HTERT RPE-1 (cell line): ENCODE results near the gene AGBL1.

ENCODE experiments used
- in situ Hi-C: fragments of 300-500 bp; cut with MboI; formaldehyde crosslinking; loops from 4 replicates; pipeline ENCODE4 v1.14.3; 2020; ENCODE audit warnings: low sequenced_read_pairs

AGBL1 gene

DNA sequence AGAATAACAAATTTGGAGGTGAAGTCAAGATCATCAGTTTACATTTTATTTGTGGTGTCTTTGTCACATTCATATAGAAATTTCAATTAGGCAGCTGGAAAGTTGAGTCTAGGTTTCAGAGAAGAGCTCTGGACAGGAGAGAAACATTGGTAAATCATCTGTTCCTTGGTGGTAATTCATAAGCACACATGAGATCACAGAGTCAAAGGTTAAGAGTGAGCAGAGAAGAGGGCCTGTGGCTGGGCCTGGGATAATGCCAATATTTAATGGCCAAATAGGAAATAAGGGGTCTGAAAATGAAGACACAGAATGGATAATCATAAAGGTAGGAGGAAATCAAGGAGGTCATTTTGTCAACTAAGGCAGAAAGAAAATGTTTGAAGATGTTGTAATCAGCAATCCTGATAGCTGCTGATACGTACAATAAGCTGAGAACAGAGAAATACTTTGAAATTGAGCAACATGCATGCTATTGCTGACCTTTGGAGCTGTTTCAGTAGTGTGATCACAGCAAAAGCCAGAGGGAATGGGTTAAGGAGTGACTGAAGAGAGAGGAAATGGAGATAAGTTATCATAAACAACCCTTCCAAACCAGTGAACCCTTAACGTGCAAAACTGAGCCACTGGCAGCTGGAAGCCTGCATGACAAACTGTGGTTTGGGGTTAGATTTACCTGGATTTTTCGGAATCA, 692.8 kb downstream of the AGBL1 start:
- in situ Hi-C loops: no loop called here

DNA sequence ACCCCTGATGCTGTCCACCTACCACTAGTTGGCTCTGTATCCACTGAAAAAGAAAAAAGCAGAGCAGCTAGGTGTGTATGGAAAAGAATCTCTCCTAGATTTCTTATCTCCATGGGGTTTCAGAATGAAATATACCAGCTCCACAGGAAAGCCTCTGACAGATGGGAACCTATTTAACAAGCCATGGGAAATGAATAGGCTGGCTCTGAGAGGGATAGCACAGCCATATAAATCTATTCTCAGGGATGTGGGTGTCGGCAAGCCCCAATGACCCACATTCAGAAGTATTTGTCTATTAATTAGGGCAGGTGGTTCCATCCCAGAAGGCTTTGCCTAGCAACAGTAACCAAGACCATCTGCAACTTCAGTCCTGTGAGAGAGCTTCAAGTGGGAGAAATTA, 694.1 kb downstream of the AGBL1 start:
- in situ Hi-C loops: no loop called here

DNA sequence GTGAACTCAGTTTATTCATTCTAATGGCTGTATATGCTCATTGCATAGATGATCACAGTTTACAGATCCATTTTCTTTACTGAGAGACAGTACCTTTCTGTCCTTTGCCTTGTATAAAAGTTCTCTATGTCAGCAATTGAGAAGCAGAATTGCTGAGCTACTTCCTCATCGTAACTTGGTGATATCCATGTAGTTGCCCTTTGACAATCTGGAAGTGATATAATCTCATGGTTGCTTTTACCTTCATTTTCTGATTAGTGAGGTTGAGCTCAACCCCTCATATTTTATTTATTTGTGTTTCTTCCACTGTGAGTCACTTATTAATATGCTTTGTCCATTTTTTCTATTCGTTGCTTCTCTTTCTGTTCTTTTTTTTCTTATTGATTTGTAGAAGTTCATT, 696.5 kb downstream of the AGBL1 start:
- in situ Hi-C loops: no loop called here

DNA sequence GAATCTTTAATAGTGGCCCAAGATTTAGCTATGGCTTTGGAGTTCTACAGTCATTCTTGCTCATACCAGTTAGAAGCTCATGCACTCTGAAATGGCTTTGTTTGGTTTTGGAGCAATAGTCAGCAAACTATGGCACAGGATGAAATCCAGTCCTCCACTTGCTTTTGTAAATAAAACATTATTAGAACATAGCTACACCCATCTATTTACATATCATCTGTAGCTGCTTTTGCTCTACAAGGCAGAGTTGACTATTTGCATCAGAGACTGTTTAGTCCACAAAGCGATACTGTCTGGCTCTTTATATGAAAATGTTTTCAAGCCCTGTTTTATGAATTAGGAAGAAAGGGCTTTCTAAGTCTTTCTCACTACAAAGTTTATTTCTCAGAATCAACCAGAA, 716.9 kb downstream of the AGBL1 start:
- in situ Hi-C loops: no loop called here

DNA sequence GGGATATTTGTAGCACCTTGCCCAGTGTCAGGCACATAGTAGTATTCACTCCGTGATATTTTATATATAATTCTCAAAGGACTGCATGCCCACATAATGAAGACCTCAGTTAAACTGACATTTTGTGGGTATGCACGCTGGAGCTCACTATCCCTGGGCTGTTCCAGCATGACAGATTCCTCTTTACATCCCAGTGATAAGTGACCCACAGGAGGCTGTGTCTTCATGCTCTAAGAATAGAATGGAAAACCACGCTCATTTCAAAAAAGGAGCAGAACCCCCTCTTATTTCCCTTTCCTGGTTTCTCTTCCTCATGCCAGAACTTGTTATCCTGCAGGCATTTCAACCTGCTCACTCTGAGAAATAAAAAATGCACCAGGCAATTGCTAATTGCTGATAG, 717.5 kb downstream of the AGBL1 start:
- in situ Hi-C loops: no loop called here

DNA sequence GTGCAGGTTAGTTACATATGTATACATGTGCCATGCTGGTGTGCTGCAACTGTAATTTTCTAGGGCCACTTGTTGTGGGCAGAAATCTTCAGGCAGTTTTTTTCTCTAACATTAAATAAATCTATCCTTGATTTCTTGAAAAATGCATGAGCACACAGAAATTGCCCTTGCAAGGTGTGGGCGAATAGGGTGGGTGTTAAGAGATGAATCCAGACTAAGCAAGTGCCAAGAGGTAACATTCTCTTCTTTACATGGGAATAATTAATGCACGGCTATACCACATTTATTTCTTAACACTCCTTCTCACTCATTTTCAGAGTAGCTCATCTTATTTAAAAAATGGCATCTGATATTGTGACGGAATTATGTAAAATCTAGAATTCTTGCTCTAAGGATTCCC, 719.6 kb downstream of the AGBL1 start:
- in situ Hi-C loops: no loop called here

DNA sequence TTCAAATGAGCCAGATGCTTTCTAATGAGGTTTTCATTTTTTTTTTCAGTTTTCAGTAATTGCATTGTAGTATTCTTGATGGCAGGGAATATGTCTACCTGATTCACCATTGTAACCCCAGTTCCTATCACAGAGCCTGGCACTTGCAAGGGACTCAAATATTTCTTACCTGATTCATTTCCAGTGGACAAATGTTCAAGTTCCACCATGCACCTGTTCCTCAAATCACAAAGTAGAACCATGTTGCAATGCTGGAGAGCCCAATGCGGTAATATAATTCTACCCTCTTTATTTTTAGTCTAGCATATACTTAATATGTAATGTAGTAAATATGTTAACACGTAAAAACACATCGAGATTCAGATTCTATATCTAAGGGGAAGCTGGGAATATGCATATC, 722.6 kb downstream of the AGBL1 start:
- in situ Hi-C loops: no loop called here

DNA sequence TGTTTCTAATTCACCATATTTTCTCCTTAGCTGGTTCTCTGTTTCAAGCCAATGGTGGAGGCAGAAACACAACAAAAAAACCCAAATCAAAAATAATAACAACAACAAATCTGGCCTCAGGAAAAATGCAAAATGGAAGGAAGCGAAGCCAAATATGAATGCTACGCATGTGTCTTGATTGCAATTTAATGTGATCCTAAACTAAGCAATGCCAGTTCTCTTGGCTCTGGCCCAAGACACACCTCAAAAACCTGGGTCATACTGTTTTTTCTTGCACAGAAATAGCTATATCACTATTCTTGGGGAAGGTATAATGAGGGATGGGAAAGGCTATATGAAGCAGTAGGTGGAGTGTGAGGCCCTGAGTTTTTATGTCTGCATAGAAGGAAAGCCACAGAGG, 724.7 kb downstream of the AGBL1 start:
- in situ Hi-C loops: no loop called here

DNA sequence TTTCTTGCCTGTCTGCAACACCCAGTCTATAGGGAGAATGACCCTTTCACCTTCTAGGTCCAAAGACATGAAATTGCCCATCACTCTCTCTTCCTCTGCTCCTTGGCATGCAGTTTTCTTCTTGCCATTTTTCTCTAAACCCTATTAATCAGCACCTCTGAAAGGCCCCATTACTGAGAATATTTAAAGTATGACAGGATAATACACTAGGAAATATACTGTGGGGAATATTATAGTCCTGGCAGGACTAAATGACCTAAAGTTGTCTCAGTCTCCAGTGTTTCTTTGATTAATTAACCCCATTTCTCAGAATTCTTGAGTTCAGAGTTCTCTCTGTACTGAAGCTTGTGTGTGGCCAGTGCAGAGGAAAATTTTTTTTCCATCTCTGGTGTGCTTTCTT, 730.7 kb downstream of the AGBL1 start:
- in situ Hi-C loops: no loop called here

DNA sequence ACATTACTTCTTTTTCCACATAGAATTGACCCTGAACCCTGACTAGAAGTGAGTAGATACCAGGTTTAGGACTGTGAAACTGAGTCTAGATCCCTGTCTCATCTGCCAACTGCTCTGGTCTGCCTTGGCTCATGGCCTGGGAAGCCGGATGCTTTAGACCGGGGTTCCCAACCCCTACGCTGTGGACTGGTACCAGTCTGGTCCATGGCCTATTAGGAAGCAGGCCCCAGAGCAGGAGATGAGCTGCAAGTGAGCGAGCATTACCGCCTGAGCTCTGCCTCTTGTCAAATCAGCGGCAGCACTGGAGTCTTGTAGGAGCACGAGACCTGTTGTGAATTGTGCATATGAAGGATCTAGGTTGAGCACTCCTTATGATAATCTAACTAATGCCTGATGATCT, 734.2 kb downstream of the AGBL1 start:
- in situ Hi-C loops: no loop called here

DNA sequence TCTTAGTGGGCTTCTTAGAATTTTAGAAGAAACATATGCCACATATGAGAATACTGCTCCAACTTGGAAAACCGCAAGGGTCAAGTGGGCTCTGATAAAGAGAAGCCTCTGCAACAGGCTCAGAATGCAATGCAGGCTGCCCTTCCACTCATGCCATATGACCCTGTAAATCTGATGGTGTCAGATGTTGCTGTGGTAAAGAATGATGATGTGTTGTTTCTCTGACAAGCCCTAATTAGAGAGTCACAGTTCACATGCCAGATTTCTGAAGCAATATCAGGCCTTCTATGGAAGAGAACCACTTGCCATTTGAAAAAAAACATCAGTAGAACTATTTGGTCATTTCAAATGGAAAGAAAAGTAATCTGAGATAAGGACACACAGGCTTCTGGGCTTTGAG, 749.6 kb downstream of the AGBL1 start:
- in situ Hi-C loops: no loop called here

DNA sequence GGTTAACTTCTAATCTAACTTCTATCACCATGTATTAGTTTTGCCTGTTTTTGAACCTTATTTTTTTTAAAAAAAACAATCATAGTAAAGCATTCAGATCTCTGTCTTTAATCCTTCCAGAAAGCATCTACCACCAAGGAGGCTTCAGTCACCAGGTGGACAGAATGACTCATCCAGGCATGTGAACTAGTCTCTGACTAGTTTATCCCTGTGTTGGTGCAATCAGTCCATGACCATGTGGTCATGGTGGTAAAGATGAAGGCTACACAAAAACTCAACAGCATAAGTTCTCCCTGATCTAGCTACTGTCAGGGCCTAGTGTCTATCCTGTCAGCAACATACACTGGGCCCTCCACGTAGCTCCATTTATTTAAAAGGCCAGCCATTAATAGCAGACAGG, 750.6 kb downstream of the AGBL1 start:
- in situ Hi-C loops: no loop called here

DNA sequence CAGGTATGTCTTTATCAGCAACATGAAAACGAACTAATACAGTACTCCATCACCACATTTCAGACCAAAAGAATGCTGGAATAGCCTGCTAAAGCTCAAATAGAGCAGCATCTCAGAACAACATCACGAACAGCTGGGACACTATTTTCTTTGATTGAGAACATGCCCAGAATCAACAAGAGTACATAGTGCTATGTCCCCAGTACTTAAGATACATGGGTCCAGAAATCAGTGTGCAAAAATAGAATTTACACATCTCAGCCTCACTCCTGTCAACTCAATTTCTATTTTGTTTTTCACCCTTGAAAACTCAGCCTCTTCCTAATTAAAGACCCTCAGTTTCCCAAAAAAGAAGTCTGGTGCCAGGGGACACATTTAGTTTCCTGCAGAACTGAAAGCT, 753.9 kb downstream of the AGBL1 start:
- in situ Hi-C loops: no loop called here

DNA sequence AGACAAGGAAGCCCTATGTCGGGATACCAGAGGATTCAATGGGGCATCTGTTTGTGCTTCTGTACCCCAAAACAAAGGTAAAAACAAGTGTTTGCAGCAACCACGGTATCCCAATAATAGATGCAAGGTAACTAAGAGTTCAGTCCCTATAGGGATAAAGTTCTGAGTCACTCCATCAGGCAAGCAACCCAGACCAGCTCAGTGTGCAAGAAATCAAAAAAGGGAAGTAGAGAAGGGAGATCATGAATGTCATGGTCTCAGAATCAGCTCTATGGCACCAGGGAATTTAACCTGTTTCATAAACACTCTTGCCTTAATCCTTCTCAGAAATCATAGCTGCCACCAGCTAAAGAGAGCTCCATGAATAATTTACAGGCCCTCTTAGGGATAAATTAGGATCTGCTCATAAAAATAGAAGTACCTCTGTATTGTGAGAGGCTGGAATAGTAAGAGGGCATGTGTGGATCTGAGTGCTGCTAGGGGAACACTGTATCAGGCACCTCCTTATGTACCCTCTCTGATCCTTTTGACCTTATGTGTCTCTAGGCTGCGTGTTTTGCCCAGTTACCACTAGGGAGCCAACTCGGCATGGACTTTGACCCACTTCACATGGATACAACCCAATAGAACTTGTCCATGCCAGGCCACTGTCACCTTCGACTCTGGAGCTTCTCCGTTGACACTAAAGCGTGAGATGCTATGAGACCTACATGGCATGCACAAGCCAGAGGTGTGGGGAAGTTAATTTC, 754.6 kb downstream of the AGBL1 start:
- in situ Hi-C loops: no loop called here

DNA sequence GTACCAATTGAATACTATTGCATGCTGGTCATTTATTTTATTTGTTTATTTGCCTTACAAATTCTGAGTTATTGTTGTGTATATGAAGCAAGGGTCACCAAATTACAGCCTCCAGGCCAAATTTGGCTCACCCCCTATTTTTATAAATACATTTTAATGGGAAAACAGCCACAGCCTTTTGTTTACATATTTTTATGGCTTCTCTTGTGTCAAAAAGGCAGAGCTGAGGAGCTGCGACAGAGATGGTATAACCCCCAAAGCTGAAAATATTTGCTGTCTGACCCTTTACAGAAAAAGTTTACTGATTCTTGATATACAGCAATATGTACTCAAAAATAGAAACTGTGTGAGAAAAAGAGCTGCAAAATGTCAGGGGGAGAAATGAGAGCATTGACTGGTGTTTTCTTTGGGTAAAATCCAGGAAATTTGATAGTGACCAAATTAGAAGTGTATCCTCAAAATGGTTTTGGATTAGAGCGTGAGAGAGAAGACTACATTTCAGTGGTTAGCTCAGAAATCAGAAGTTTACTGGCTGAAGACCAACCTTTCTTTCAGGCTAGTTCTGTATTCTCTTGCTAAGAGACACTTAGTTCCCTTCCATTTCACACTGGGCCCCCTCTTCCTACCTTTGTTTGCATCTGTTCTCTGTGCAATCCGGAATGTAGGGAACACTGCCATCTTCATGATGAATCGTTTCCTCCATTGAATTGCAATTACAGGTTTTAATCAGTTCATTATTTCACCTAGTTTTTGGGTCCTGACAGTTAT, 757.8 kb downstream of the AGBL1 start:
- in situ Hi-C loops: no loop called here

DNA sequence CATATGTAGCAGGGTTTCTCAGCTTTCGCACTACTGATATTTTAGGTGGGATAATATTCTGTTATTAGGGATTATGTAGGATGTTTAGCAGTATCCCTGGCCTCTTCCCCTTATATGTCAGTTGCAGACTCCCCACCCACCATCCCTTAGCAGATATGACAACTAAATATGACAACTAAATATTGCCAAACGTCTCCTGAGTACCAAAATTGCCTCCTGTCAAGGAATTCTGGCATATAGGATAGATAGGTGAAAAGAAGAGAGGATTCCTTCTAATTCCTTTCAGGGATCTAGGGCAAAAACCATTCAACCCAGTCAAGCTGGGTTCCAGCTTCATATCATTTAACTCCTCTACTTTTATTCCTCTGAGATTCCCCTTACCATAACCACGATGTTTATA, 759.8 kb downstream of the AGBL1 start:
- in situ Hi-C loops: no loop called here

DNA sequence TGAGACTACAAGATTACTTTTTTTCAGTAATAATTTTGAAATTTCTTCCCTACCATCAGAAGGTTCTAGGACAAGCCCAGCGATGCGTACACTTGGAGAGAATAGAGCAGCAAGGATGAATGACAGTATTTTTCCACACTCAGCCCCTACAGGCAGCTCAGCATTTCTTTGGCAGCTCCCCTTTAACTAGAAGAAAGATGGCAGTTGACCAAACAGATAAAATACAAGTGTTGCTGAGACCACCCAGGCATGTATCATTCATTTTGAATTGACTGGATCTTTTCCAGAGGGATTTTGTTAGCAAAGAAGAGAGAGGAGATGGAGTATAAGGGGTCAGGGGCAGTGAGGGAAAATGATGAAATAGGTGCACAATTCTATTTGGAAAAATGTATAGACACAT, 761.3 kb downstream of the AGBL1 start:
- in situ Hi-C loops: no loop called here

DNA sequence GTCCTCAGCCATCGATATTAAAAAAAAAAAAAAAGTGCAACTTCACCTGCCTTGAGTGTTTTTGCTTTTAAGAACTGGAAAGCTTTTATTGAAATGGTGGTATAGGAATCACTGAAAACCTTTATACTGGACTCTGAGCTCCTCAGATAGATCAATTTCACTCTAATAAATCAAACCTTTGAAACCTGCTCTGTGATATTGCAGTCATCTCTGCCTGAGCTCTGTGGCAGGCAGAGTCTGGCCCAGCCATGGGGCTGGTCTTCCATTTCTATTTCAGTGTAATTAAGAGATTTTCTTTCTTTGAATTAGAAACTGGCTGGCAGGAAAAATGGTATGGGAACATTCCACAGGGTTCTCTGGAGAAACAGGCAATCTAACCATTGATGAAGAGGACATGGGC, 762.5 kb downstream of the AGBL1 start:
- in situ Hi-C loops: no loop called here

DNA sequence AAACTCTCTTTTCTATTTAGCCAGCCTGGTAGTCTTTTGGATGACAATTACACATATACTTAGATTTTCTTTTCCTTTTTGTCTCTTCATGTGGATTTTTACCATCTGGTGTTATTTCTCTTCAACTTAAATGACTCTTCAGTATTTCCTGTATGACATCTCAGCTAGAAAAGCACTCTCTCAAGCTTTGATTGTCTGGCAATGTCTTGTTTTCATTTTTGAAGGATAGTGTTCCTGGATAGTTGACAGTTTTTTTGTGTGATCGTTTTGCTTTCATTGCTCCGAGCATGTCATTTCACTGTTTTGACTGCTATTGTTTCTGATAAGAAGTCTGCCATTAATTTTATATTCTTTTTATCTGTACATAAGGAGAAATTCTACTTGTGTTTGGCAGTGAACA, 766.4 kb downstream of the AGBL1 start:
- in situ Hi-C loops: no loop called here

DNA sequence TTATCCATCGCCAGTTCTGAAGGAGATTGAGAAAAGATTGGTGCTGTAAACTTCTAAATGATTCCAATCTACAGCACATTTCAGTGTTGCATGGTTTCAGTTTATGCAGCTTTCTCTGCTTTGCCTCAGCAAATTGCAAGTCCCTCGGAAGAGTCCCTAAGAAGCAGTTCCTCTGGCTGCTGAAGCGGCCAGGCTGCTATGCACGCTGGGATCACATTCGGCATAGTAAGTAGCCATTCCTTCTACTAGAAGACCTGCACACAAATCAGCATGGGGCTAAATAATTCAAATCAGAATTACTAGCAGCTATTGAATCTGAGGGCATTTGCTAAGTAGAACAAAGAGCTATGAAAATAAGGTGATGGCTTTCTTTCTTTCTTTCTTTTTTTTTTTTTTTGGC, 769.5 kb downstream of the AGBL1 start:
- in situ Hi-C loops: no loop called here

DNA sequence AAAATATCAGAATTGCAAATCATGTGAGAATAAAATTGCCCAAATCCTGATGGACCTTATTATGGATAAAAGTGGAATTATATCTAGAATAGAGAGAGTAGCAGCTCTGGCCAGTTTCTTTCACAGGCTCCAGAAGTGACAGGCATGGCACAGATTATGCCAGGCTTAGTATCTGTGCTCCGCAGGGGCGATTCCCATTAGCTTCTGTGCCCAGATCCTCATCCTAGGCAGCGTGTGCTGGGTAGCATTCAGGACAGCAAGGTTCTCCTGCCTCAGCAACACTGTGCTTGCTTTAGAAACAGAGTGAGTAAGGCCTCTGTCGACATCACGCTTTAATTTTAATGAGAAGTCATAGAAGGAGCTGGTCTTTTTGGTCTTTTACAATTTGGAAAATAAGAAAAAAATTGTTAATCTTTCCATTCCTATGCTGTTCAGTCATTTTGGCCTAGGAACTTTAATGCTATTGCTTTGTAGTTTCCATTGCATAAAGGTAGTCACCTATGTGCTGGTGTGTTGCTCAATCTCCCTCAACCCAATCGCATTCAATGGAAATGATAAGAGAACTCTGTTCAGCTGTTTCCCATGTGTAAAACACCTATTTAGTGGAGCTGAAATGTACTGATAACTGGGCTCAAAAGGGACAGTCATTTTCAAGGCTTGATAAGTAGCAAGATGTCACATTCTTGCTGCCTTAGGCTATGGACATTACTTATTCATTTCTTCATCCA, 770.1 kb downstream of the AGBL1 start:
- in situ Hi-C loops: no loop called here
